HG02870 (cell line): ENCODE measurements around the gene TRMU.
"Not testable (repeated sequence)": the region's sequence is repeated elsewhere in the genome, so short reads cannot be mapped to it uniquely, and the experiment has no call there.

ENCODE experiments used
- ATAC-seq: cut with Tn5 transposase; IDR thresholded peaks from one replicate; pipeline ENCODE4 v1.9.1; 2021; ENCODE audit warnings: mild to moderate bottlenecking, moderate library complexity; ENCODE audit not compliant: unreplicated experiment

Gene TRMU

GRCh38 chr22:46381142-46381541 lies 45.6 kb downstream of the TRMU start:
- ATAC-seq = no peak

- ATAC-seq = no peak
Measured at GRCh38 chr22:46381731-46382130, 46.2 kb downstream of the TRMU start.

GRCh38 chr22:46382524-46382923 lies 47.0 kb downstream of the TRMU start:
- ATAC-seq = no peak

GRCh38 chr22:46386312-46386711 lies 50.8 kb downstream of the TRMU start:
- ATAC-seq = no peak

- ATAC-seq = no peak
Measured at GRCh38 chr22:46387748-46388147, 52.2 kb downstream of the TRMU start.

GRCh38 chr22:46388647-46389046 lies 53.1 kb downstream of the TRMU start:
- ATAC-seq = no peak

- no peak for ATAC-seq
Measured at GRCh38 chr22:46389081-46389480, 53.6 kb downstream of the TRMU start.

- no peak for ATAC-seq
Measured at GRCh38 chr22:46390105-46390651, 54.7 kb downstream of the TRMU start.

- no peak for ATAC-seq
Measured at GRCh38 chr22:46390652-46391301, 55.3 kb downstream of the TRMU start.

GRCh38 chr22:46391486-46392136 lies 56.1 kb downstream of the TRMU start:
- ATAC-seq = no peak

GRCh38 chr22:46392137-46392844 lies 56.8 kb downstream of the TRMU start:
- no peak for ATAC-seq

GRCh38 chr22:46393873-46394272 lies 58.4 kb downstream of the TRMU start:
- ATAC-seq = no peak

GRCh38 chr22:46394622-46395021 lies 59.1 kb downstream of the TRMU start:
- no peak for ATAC-seq

- ATAC-seq = no peak
Measured at GRCh38 chr22:46395145-46395544, 59.6 kb downstream of the TRMU start.

GRCh38 chr22:46397049-46397448 lies 61.5 kb downstream of the TRMU start:
- not testable (repeated sequence) for ATAC-seq

- no peak for ATAC-seq
Measured at GRCh38 chr22:46397514-46397913, 62.0 kb downstream of the TRMU start.

- no peak for ATAC-seq
Measured at GRCh38 chr22:46397951-46398350, 62.4 kb downstream of the TRMU start.

GRCh38 chr22:46399251-46400024 lies 63.9 kb downstream of the TRMU start:
- ATAC-seq = no peak

GRCh38 chr22:46401370-46401769 lies 65.9 kb downstream of the TRMU start:
- ATAC-seq = no peak

GRCh38 chr22:46402505-46402904 lies 67.0 kb downstream of the TRMU start:
- no peak for ATAC-seq

- not testable (repeated sequence) for ATAC-seq
Measured at GRCh38 chr22:46403880-46404279, 68.4 kb downstream of the TRMU start.
